Stomach (tissue), 9 donors: Measurements from ENCODE around the gene NXPH3. TPM values are rescaled to one million over a fixed set of nuclear protein-coding genes. Genes with fewer than 3 reads are reported as not detected.
"Not testable (repeated sequence)": the region's sequence is repeated elsewhere in the genome, so short reads cannot be mapped to it uniquely, and the experiment has no call there.

Experiments used
- DNase-seq, 2 donors: peaks; one replicate each; pipeline versions ENCODE4 v3.0.0 to v3.0.0-alpha.2; 2013 to 2019
- H3K27ac ChIP-seq, 5 donors: fragments of 200-600 bp in 4 of 5; sonication (generic) in 4 of 5; one replicate each; pipeline ENCODE4 v1.5.1; 2013 to 2019; ENCODE audit warnings: mild to moderate bottlenecking in 1 of 5, moderate library complexity in 1 of 5
- H3K27me3 ChIP-seq, 3 donors: fragments of 200-600 bp; sonication (generic); one replicate each; pipeline ENCODE4 v1.5.1; 2017 to 2019; ENCODE audit warnings: mixed run types in 1 of 3
- H3K36me3 ChIP-seq, 4 donors: fragments of 200-600 bp; sonication (generic); 1 replicate in 3 of 4; 2 replicates in 1 of 4; pipeline ENCODE4 v1.5.1; 2016 to 2019
- H3K4me1 ChIP-seq, 4 donors: fragments of 200-600 bp; sonication (generic); one replicate each; pipeline ENCODE4 v1.5.1; 2016 to 2019
- H3K4me3 ChIP-seq, 4 donors: fragments of 200-600 bp; sonication (generic) in 3 of 4; one replicate each; pipeline ENCODE4 v1.5.1; 2016 to 2019; ENCODE audit warnings: mild to moderate bottlenecking in 1 of 4
- H3K9me3 ChIP-seq, 4 donors: fragments of 200-600 bp; sonication (generic); one replicate each; pipeline ENCODE4 v1.5.1; 2016 to 2019
- CTCF ChIP-seq, 7 experiments: fragments of 450-650 bp in 4 of 7; fragments of 200-600 bp in 3 of 7; sonication (generic) in 3 of 7; IDR thresholded peaks; one replicate each; pipeline ENCODE4 v1.5.1; 2016 to 2019; ENCODE audit warnings: antibody characterized with exemption in 7 of 7, control low read depth in 2 of 7, mild to moderate bottlenecking in 1 of 7
- EP300 ChIP-seq: sonication (generic); formaldehyde crosslinking; IDR thresholded peaks from one replicate; pipeline ENCODE4 v1.6.1; 2017; ENCODE audit warnings: antibody characterized with exemption
- POLR2A ChIP-seq, 4 donors: fragments of 450-650 bp; IDR thresholded peaks; one replicate each; pipeline ENCODE4 v1.6.1; 2016; ENCODE audit warnings: antibody characterized with exemption in 4 of 4, control low read depth in 2 of 4, mild to moderate bottlenecking in 1 of 4, moderate library complexity in 1 of 4
- POLR2AphosphoS5 ChIP-seq, 3 donors: sonication (generic); formaldehyde crosslinking; IDR thresholded peaks; one replicate each; pipeline ENCODE4 v1.6.1; 2016; ENCODE audit warnings: antibody characterized with exemption in 3 of 3
- WGBS, 5 donors: extraction: QIAGEN DNeasy Blood & Tissue Kit in 3 of 5; methylation state at CpG; one replicate each; pipeline versions ENCODE4 v1.1.5 to v1.1.7; 2013 to 2018; 5-methylcytosine and 5-hydroxymethylcytosine counted together
- intact Hi-C: fragments of 100-400 bp; cut with DNase I; formaldehyde crosslinking; loops from one replicate; pipeline ENCODE4 v1.15.1; 2023; ENCODE audit warnings: low total_unique reads
- polyA plus RNA-seq, 3 donors: library from polyadenylated mRNA; stranded (reverse); fragments of 200-250 nt; gene quantifications; one replicate each; pipeline ENCODE4 v1.2.3, GENCODE V29; 2013
- total RNA-seq, 5 donors: library from RNA; depleted of rRNA; stranded (reverse); fragments of >200 nt; gene quantifications; one replicate each; pipeline versions ENCODE4 v1.1.0 to v1.2.3, GENCODE V29; 2014 to 2016
- donor health status: healthy with polysubstance abuse.
- donor health status: Bipolar disorder and iron deficiency.
- donor health status: healthy.

The NXPH3 gene
- total and polyA plus RNA-seq, 8 donors = 0.50 to 10.7 (median 1.1) TPM; not detected in 2

- no peak for DNase-seq
- intact Hi-C loops = no loop called here
- Histone ChIP-seq H3K36me3 (no peaks in the 10 kb centered on the region), H3K9me3 (no peaks in the 10 kb centered on the region), H3K27ac (peak overlapping the region; percentile 60 to 90 (median 74)), H3K4me1 (peaks cover 32 to 55% (median 41%) of the 10 kb centered on the region in 4 donors), H3K4me3 (no peak overlapping the region), H3K27me3 (peaks cover 0 to 10% (median 0%) of the 10 kb centered on the region in 3 donors)
- TF ChIP-seq POLR2A (IDR thresholded peaks at IDR 0.05) = no peak
- no peak for TF ChIP-seq CTCF (IDR thresholded peaks at IDR 0.05)
- no peak for TF ChIP-seq POLR2AphosphoS5 (IDR thresholded peaks at IDR 0.05)
- TF ChIP-seq EP300 = no peak
- 55 to 65% (median 61%) methylated on average over 5 of the region's 5 CpGs for WGBS, 5 donors
Observed at GRCh38 chr17:49566668-49567071, 9.0 kb upstream of the NXPH3 start.

GRCh38 chr17:49567104-49567521 lies 8.6 kb upstream of the NXPH3 start:
- DNase-seq = no peak
- H3K27me3 ChIP-seq = peaks cover 0 to 10% (median 0%) of the 10 kb centered on the region in 3 donors
- TF ChIP-seq EP300 = no peak
- no peak for TF ChIP-seq CTCF (IDR thresholded peaks at IDR 0.05)
- TF ChIP-seq POLR2AphosphoS5 (IDR thresholded peaks at IDR 0.05) = no peak
- TF ChIP-seq POLR2A (IDR thresholded peaks at IDR 0.05) = no peak
- intact Hi-C loops = no loop called here
- no peaks in the 10 kb centered on the region for H3K9me3 ChIP-seq
- H3K4me1 ChIP-seq = peaks cover 32 to 55% (median 41%) of the 10 kb centered on the region in 4 donors
- peak overlapping the region in 4 of 5 donors; percentile 64 to 90 (median 75) for H3K27ac ChIP-seq
- H3K4me3 ChIP-seq = no peak overlapping the region
- no peaks in the 10 kb centered on the region for H3K36me3 ChIP-seq
- 80 to 92% (median 87%) methylated on average over 6 to 9 of the region's 9 CpGs for WGBS, 5 donors

DNA sequence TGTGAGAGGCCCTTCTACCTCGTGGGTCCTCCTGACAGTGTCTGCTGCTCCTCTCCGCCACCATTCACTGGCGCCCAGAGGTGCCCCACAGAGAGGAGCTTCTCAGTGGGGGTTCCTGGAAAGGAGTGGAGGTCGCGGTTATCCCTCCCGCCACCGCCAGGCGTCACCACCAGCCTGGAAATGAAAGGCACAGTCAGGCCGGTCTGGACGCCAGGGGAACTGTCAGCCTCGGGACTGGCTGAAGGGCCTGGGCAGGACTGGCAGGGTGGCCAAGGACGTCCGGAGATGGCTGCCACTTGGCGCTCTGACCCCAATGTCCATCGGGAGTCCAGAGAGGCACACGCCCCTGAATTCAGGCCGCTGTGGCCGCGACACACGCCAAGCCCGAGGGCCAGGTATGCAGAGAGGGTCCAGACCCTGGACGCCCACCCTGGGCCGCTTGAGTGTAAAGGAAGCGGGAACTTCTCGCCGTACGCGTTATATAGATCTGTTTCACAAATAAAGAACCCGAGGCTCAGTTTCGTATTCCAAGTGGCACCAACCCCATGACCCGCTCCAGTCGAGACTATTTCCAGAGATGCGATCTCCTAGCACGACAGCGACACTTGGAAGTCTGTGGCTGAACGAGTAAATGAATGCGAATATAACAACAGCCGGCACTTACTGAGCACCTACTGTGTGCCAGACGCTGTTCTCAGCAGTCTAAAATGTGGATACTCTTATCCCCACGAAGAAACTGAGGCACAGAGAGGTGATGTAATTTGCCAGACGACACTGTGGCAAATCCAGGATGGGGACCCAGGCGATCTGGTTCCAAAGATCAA lies 7.6 kb upstream of the NXPH3 start:
- Histone ChIP-seq H3K9me3 (no peaks in the 10 kb centered on the region), H3K4me1 (peaks cover 32 to 55% (median 41%) of the 10 kb centered on the region in 4 donors), H3K36me3 (no peaks in the 10 kb centered on the region), H3K27me3 (peaks cover 0 to 14% (median 0%) of the 10 kb centered on the region in 3 donors), H3K27ac (peak overlapping the region in 4 of 5 donors; percentile 28 to 90 (median 69)), H3K4me3 (peak overlapping the region; percentile 39 to 51 (median 43))
- DNase-seq = peak; percentile 93
- WGBS, 5 donors = 11 to 14% (median 13%) methylated on average over 25 to 42 of the region's 42 CpGs
- TF ChIP-seq EP300 (no peak), POLR2AphosphoS5 (IDR thresholded peaks at IDR 0.05) (peak in 2 of 3 donors; percentile 27 to 60), POLR2A (IDR thresholded peaks at IDR 0.05) (no peak), CTCF (IDR thresholded peaks at IDR 0.05) (peak in 6 of 7 experiments; percentile 59 to 99 (median 97))
- intact Hi-C loops = no loop called here

DNA sequence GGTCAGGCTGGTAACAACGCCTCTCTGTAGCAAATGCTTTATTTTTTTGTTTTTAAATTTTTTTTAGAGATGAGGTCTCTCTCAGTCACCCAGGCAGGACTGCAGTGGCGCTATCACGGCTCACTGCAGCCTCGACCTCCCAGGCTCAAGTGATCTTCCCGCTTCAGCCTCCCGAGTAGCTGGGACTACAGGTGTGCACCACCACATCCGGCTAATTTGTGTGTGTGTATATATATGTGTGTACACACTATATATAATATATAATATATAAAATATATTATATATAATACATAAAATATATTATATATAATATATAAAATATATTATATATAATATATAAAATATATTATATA lies 7.0 kb upstream of the NXPH3 start:
- DNase-seq, intact Hi-C loops, H3K36me3 ChIP-seq, H3K9me3 ChIP-seq: not testable (repeated sequence)
- Histone ChIP-seq H3K27ac (peak overlapping the region in 2 of 5 donors; percentile 64 to 90), H3K27me3 (peaks cover 0 to 20% (median 0%) of the 10 kb centered on the region in 3 donors), H3K4me1 (peaks cover 32 to 55% (median 43%) of the 10 kb centered on the region in 4 donors), H3K4me3 (peak overlapping the region in 2 of 4 donors; percentile 43 to 51)
- 74 to 84% (median 75%) methylated on average over 7 of the region's 7 CpGs for WGBS, 5 donors
